ENCODE measurements around the gene IPPK. TPM values are rescaled to one million over a fixed set of nuclear protein-coding genes. Genes with fewer than 3 reads are reported as not detected.

The IPPK gene
- total and polyA plus RNA-seq, 2 of the 4 experiments (the other 2 are of a cell fraction), result 25.1 to 26.8 TPM

- no peak overlapping the region for H2AFZ ChIP-seq (replicated peaks; ENCODE audit: low read length, poor library complexity)
- H3K9me3 ChIP-seq (ENCODE audit: control insufficient read depth, insufficient read depth, low read length), result no peaks in the 10 kb centered on the region
- no peak overlapping the region; the same call in 1 of the 2 replicates for H3K4me2 ChIP-seq (ENCODE audit: low read depth, low read length)
- TF ChIP-seq POLR2A (IDR thresholded peaks at IDR 0.05; ENCODE audit: low read depth, low read length) (no peak), FOS (IDR thresholded peaks at IDR 0.05; ENCODE audit: low read depth, low read length) (no peak), USF2 (IDR thresholded peaks at IDR 0.05; ENCODE audit: low read depth, low read length) (no peak), CEBPB (IDR thresholded peaks at IDR 0.05; ENCODE audit: low read depth, low read length) (no peak), RAD21 (IDR thresholded peaks at IDR 0.05; ENCODE audit: low read length) (no peak), MXI1 (IDR thresholded peaks at IDR 0.05; ENCODE audit: borderline replicate concordance, low read depth, low read length) (no peak), CTCF (conservative IDR thresholded peaks at IDR 0.05; ENCODE audit: low read depth, low read length) (no peak), RCOR1 (IDR thresholded peaks at IDR 0.05; ENCODE audit: insufficient replicate concordance, low read length) (no peak), ELK1 (IDR thresholded peaks at IDR 0.05; ENCODE audit: borderline replicate concordance, low read depth, low read length) (no peak), NFE2L2 (IDR thresholded peaks at IDR 0.05; ENCODE audit: low read depth, low read length) (no peak), CHD1 (IDR thresholded peaks at IDR 0.05; ENCODE audit: low read depth, low read length) (no peak), RFX5 (IDR thresholded peaks at IDR 0.05; ENCODE audit: low read depth, low read length) (no peak), MAFK (IDR thresholded peaks at IDR 0.05; ENCODE audit: low read depth, low read length) (no peak), MAZ (IDR thresholded peaks at IDR 0.05; ENCODE audit: borderline replicate concordance, low read depth, low read length) (no peak), SMC3 (IDR thresholded peaks at IDR 0.05; ENCODE audit: low read depth, low read length) (no peak), BHLHE40 (IDR thresholded peaks at IDR 0.05; ENCODE audit: low read depth, low read length) (no peak)
- no peaks in the 10 kb centered on the region for H4K20me1 ChIP-seq (ENCODE audit: insufficient read depth, low read length)
- intact Hi-C loops (cut with micrococcal nuclease) (no loop called here), in situ Hi-C loops (cut with MboI; ENCODE audit: low sequenced_read_pairs) (no loop called here), dilution Hi-C loops (cut with HindIII; ENCODE audit: low sequenced_read_pairs, unreplicated experiment) (no loop called here)
- H3K4me3 ChIP-seq (ENCODE audit: insufficient read depth, low read depth, low read length), result no peak overlapping the region
- no TSS peak for BruUV-seq (replicated peaks)
- no peak overlapping the region for H4K91ac ChIP-seq (ENCODE audit: insufficient read depth, low read depth, low read length)
- H3K9ac ChIP-seq (ENCODE audit: low read depth, low read length), result no peak overlapping the region
- POLR2A ChIA-PET (ENCODE audit: unreplicated experiment), result no interaction called here
- no peak overlapping the region for H4K8ac ChIP-seq (ENCODE audit: low read depth in 2 of 2, low read length in 2 of 2)
- H2AK9ac ChIP-seq (replicated peaks; ENCODE audit: low read depth, low read length, poor library complexity), result no peak overlapping the region
- H3K27me3 ChIP-seq (ENCODE audit: control insufficient read depth, insufficient read depth, low read length), result no peaks in the 10 kb centered on the region
- CTCF ChIA-PET, result interaction anchor here (1.1 kb wide), 1 partner anchor 478 kb away, joined by 3 read pairs; no protein-coding TSS in a partner anchor
- no peak overlapping the region for H2BK120ac ChIP-seq (ENCODE audit: low read depth, low read length)
- no peak for ATAC-seq (ENCODE audit: low read depth)
- H3K56ac ChIP-seq (ENCODE audit: extremely low read depth, insufficient read depth, low read length), result no peak overlapping the region
- H3K23ac ChIP-seq (ENCODE audit: low read depth, low read length), result no peak overlapping the region
- no peak overlapping the region for H3K14ac ChIP-seq (replicated peaks; ENCODE audit: low read depth, low read length)
- no peak overlapping the region for H4K5ac ChIP-seq (ENCODE audit: low read depth, low read length)
- no peak overlapping the region for H2BK5ac ChIP-seq (ENCODE audit: low read depth, low read length, poor library complexity, severe bottlenecking)
- H3K27ac ChIP-seq (ENCODE audit: insufficient read depth, low read length), result no peak overlapping the region
- H3K4ac ChIP-seq (ENCODE audit: low read depth, low read length), result no peak overlapping the region
- no peak overlapping the region for H3K18ac ChIP-seq (ENCODE audit: low read depth, low read length)
- no peak overlapping the region for H2AK5ac ChIP-seq (ENCODE audit: low read depth, low read length)
- no peak for DNase-seq
- H2BK20ac ChIP-seq (ENCODE audit: low read depth, low read length), result no peak overlapping the region
- H3K36me3 ChIP-seq (ENCODE audit: control insufficient read depth, insufficient read depth, low read length), result peaks cover 45% of the 10 kb centered on the region
- WGBS, 2 experiments (ENCODE audit: extremely low coverage in 2 of 2, insufficient read length in 1 of 2), result no CpG with 5 or more reads among the region's 13 CpGs
- peaks cover 0 to 10% of the 10 kb centered on the region in 2 experiments; a peak in 2 of 4 replicates for H3K79me1 ChIP-seq (ENCODE audit: low read depth in 1 of 2, low read length in 2 of 2)
- peaks cover 14% of the 10 kb centered on the region; the same call in 1 of the 2 replicates for H3K4me1 ChIP-seq (ENCODE audit: control insufficient read depth, insufficient read depth, low read length)
- no peak overlapping the region for H2BK15ac ChIP-seq (ENCODE audit: low read depth, low read length)
- peaks cover 40% of the 10 kb centered on the region for H3K9me1 ChIP-seq (ENCODE audit: insufficient read depth, low read length)
These were observed 54.1 kb downstream of the IPPK start for GRCh38 chr9:92615790-92616189.
